H1 (cell line): ENCODE results near the gene TBX3. TPM values are rescaled to one million over a fixed set of nuclear protein-coding genes. Genes with fewer than 3 reads are reported as not detected.
A peak's percentile ranks its signal among the peaks of the same experiment; 100 is the strongest.

ENCODE experiments used
- CTCF ChIA-PET: fragments of 300-600 bp; sonication (Branson Sonifier 250); formaldehyde crosslinking; loops from one replicate; lab custom pipeline; 2021; ENCODE audit not compliant: partially characterized antibody; lab: Charles Lee
- POLR2A ChIA-PET: fragments of 300-600 bp; sonication (Branson Sonifier 250); formaldehyde crosslinking; loops from one replicate; lab custom pipeline; 2021; ENCODE audit warnings: inconsistent platforms; ENCODE audit not compliant: partially characterized antibody; lab: Charles Lee
- DNase-seq, 2 experiments: peaks; one replicate each; pipeline versions ENCODE4 v3.0.0 to v3.0.0-alpha.2; 2010 to 2022; ENCODE audit warnings: low spot score in 2 of 2, low read depth in 1 of 2, mixed read lengths in 1 of 2
- FAIRE-seq: peaks from 2 replicates; lab custom pipeline; 2011; peaks lifted over from hg19 to GRCh38; lab: Jason Lieb, UNC
- H2AFZ ChIP-seq: 2 replicates; pipeline ENCODE4 v1.8.1; 2012; ENCODE audit warnings: low read length, inconsistent platforms
- H2AK5ac ChIP-seq: 2 replicates; pipeline ENCODE4 v1.6.1; 2013; ENCODE audit warnings: low read depth, low read length
- H2BK120ac ChIP-seq: replicated peaks from 2 replicates; pipeline ENCODE3; 2013; ENCODE audit warnings: low read depth, low read length, inconsistent platforms
- H2BK12ac ChIP-seq: 2 replicates; pipeline ENCODE4 v1.6.1; 2013; ENCODE audit warnings: low read depth, low read length
- H2BK15ac ChIP-seq: 2 replicates; pipeline ENCODE4 v1.6.1; 2013; ENCODE audit warnings: low read length
- H2BK20ac ChIP-seq: 2 replicates; pipeline ENCODE4 v1.6.1; 2013; ENCODE audit warnings: low read length
- H2BK5ac ChIP-seq: 2 replicates; pipeline ENCODE4 v1.6.1; 2013; ENCODE audit warnings: low read depth, low read length
- H3K14ac ChIP-seq: 2 replicates; pipeline ENCODE4 v1.6.1; 2013; ENCODE audit warnings: inconsistent platforms; ENCODE audit not compliant: insufficient read length
- H3K18ac ChIP-seq: 2 replicates; pipeline ENCODE4 v1.6.1; 2013; ENCODE audit warnings: low read length; ENCODE audit errors: extremely low read depth
- H3K23ac ChIP-seq: 2 replicates; pipeline ENCODE4 v1.6.1; 2013; ENCODE audit warnings: inconsistent platforms; ENCODE audit not compliant: insufficient read length
- H3K23me2 ChIP-seq: 2 replicates; pipeline ENCODE4 v1.6.1; 2013; ENCODE audit warnings: low read depth, low read length
- H3K27ac ChIP-seq: 2 replicates; pipeline ENCODE4 v1.6.1; 2011; ENCODE audit warnings: low read depth, low read length, inconsistent platforms
- H3K27me3 ChIP-seq, 4 experiments: replicated peaks in 1 of 4; 1 replicate in 1 of 4; 2 replicates in 3 of 4; pipeline versions ENCODE4 v1.6.1 to v1.8.1; 2011 to 2013; ENCODE audit warnings: low read length in 3 of 4, mild to moderate bottlenecking in 3 of 4, inconsistent platforms in 2 of 4, mixed read lengths in 2 of 4, moderate library complexity in 1 of 4; ENCODE audit not compliant: control insufficient read depth in 3 of 4, insufficient read depth in 3 of 4; ENCODE audit errors: extremely low read depth in 1 of 4
- H3K36me3 ChIP-seq, 4 experiments: 2 replicates each; pipeline versions ENCODE4 v1.6.1 to v1.8.1; 2011 to 2013; ENCODE audit warnings: mild to moderate bottlenecking in 4 of 4, low read length in 3 of 4, moderate library complexity in 2 of 4, control low read depth in 1 of 4, inconsistent platforms in 1 of 4; ENCODE audit not compliant: insufficient read depth in 4 of 4, control insufficient read depth in 2 of 4
- H3K4ac ChIP-seq: replicated peaks from 2 replicates; pipeline ENCODE3; 2013; ENCODE audit warnings: low read length, low read depth, mixed read lengths, inconsistent platforms; ENCODE audit not compliant: insufficient read length
- H3K4me1 ChIP-seq, 4 experiments: replicated peaks in 1 of 4; 1 replicate in 1 of 4; 2 replicates in 3 of 4; pipeline versions ENCODE4 v1.6.1 to v1.8.1; 2011 to 2013; ENCODE audit warnings: low read length in 3 of 4, inconsistent platforms in 2 of 4, mixed read lengths in 1 of 4; ENCODE audit not compliant: insufficient read depth in 4 of 4, control insufficient read depth in 3 of 4
- H3K4me2 ChIP-seq, 2 experiments: 2 replicates each; pipeline versions ENCODE4 v1.6.1 to v1.8.1; 2011 to 2013; ENCODE audit warnings: low read depth in 2 of 2, low read length in 2 of 2, control low read depth in 1 of 2, inconsistent platforms in 1 of 2, mild to moderate bottlenecking in 1 of 2; ENCODE audit not compliant: insufficient read depth in 1 of 2
- H3K4me3 ChIP-seq, 4 experiments: fragments of 200-600, 300-600 bp in 1 of 4; sonication (generic), shearing (Covaris generic), sonication (Bioruptor Twin) in 1 of 4; 2 replicates each; pipeline versions ENCODE4 v1.5.1 to v1.8.1; 2011 to 2016; ENCODE audit warnings: low read length in 4 of 4, low read depth in 3 of 4, control low read depth in 2 of 4, inconsistent platforms in 2 of 4, mild to moderate bottlenecking in 2 of 4, mixed read lengths in 1 of 4, moderate library complexity in 1 of 4; ENCODE audit not compliant: insufficient read depth in 2 of 4; ENCODE audit errors: extremely low read depth in 1 of 4
- H3K56ac ChIP-seq: replicated peaks from 2 replicates; pipeline ENCODE3; 2013; ENCODE audit warnings: low read depth, mild to moderate bottlenecking, mixed read lengths, low read length, inconsistent platforms; ENCODE audit not compliant: insufficient read length
- H3K79me1 ChIP-seq: 2 replicates; pipeline ENCODE4 v1.6.1; 2013; ENCODE audit warnings: low read depth, low read length, control low read depth
- H3K79me2 ChIP-seq, 2 experiments: 2 replicates each; pipeline versions ENCODE4 v1.6.1 to v1.8.1; 2012 to 2013; ENCODE audit warnings: low read length in 2 of 2, mild to moderate bottlenecking in 2 of 2, inconsistent platforms in 1 of 2; ENCODE audit not compliant: insufficient read depth in 2 of 2, control insufficient read depth in 1 of 2
- H3K9ac ChIP-seq, 4 experiments: replicated peaks in 1 of 4; 1 replicate in 1 of 4; 2 replicates in 3 of 4; pipeline versions ENCODE4 v1.6.1 to v1.8.1; 2011 to 2013; ENCODE audit warnings: low read depth in 3 of 4, low read length in 3 of 4, control low read depth in 2 of 4, mild to moderate bottlenecking in 2 of 4, moderate library complexity in 2 of 4, inconsistent platforms in 1 of 4; ENCODE audit errors: extremely low read depth in 1 of 4
- H3K9me3 ChIP-seq, 2 experiments: 2 replicates each; pipeline versions ENCODE4 v1.6.1 to v1.8.1; 2012 to 2013; ENCODE audit warnings: mild to moderate bottlenecking in 2 of 2, moderate library complexity in 2 of 2, control low read depth in 1 of 2, inconsistent platforms in 1 of 2, low read depth in 1 of 2, low read length in 1 of 2, mixed read lengths in 1 of 2; ENCODE audit not compliant: insufficient read depth in 2 of 2
- H4K20me1 ChIP-seq, 2 experiments: replicated peaks in 1 of 2; 2 replicates each; pipeline versions ENCODE3 to v1.8.1; 2011 to 2013; ENCODE audit warnings: inconsistent platforms in 2 of 2, low read length in 2 of 2, mild to moderate bottlenecking in 1 of 2; ENCODE audit not compliant: insufficient read depth in 2 of 2, control insufficient read depth in 1 of 2
- H4K5ac ChIP-seq: 2 replicates; pipeline ENCODE4 v1.6.1; 2013; ENCODE audit warnings: low read length, low read depth, mixed read lengths, inconsistent platforms; ENCODE audit not compliant: insufficient read length
- H4K8ac ChIP-seq: 2 replicates; pipeline ENCODE4 v1.8.0; 2013; ENCODE audit warnings: mild to moderate bottlenecking, moderate library complexity, low read length, inconsistent platforms; ENCODE audit not compliant: insufficient read depth; ENCODE audit errors: extremely low read depth
- H4K91ac ChIP-seq: replicated peaks from 2 replicates; pipeline ENCODE3; 2013; ENCODE audit warnings: low read length, mixed read lengths, inconsistent platforms; ENCODE audit not compliant: insufficient read length
- ASH2L ChIP-seq: fragments of 200-600, 300-600 bp; sonication (generic); IDR thresholded peaks from one replicate; pipeline ENCODE4 v1.7.1; 2017; ENCODE audit warnings: low read length
- POU5F1 ChIP-seq: IDR thresholded peaks from 2 replicates; pipeline ENCODE4 v1.6.1; 2011; ENCODE audit warnings: low read depth, mild to moderate bottlenecking, low read length, moderate library complexity
- SIN3A ChIP-seq, 2 experiments: IDR thresholded peaks in 1 of 2; conservative IDR thresholded peaks in 1 of 2; 2 replicates each; pipeline ENCODE4 v1.6.1; 2011 to 2012; ENCODE audit warnings: low read length in 2 of 2, improper control_type of control experiment in 1 of 2, low read depth in 1 of 2, mild to moderate bottlenecking in 1 of 2
- SIX5 ChIP-seq: IDR thresholded peaks from 2 replicates; pipeline ENCODE4 v1.6.1; 2011; ENCODE audit warnings: mild to moderate bottlenecking, low read depth, low read length
- SP4 ChIP-seq: IDR thresholded peaks from 2 replicates; pipeline ENCODE4 v1.6.1; 2012; ENCODE audit warnings: low read length, inconsistent platforms
- YY1 ChIP-seq: IDR thresholded peaks from 2 replicates; pipeline ENCODE4 v1.6.1; 2011; ENCODE audit warnings: low read depth, mild to moderate bottlenecking, low read length
- WGBS, 2 experiments: shearing (Covaris generic) in 1 of 2; methylation state at CpG; one replicate each; pipeline versions ENCODE4 v1.1.6 to v1.1.7; 2013 to 2015; ENCODE audit warnings: low lambda C conversion rate in 2 of 2, mixed read lengths in 2 of 2, inconsistent platforms in 1 of 2, low coverage in 1 of 2, missing lambda C conversion rate in 1 of 2; ENCODE audit not compliant: insufficient replicate concordance in 2 of 2, insufficient coverage in 1 of 2, insufficient read length in 1 of 2; ENCODE audit errors: extremely low coverage in 1 of 2, missing lambda C conversion rate in 1 of 2; 5-methylcytosine and 5-hydroxymethylcytosine counted together
- polyA plus RNA-seq, 7 experiments: library from polyadenylated mRNA; depleted of rRNA in 3 of 7; stranded (reverse) in 5 of 7; unstranded in 2 of 7; fragments of >200 nt in 5 of 7; fragments of 200-250 nt in 2 of 7; gene quantifications; 1 replicate in 5 of 7; 2 replicates in 1 of 7; 4 replicates in 1 of 7; pipeline versions ENCODE4 v1.2.1 to v1.2.3, GENCODE V29; 2011 to 2013; ENCODE audit warnings: missing spikeins in 2 of 7, mixed read lengths in 2 of 7
- total RNA-seq: library from RNA; stranded (reverse); fragmentation: NEBNext Ultra II Directional; extraction: Animal tissue kit (Norgen Biotek cat#: 25700); gene quantifications from 2 replicates; pipeline ENCODE4 v1.2.1, GENCODE V29; 2021
- TF ChIP-seq, protein P1 (sequence below): IDR thresholded peaks from 2 replicates; pipeline ENCODE4 v1.6.1; 2012; ENCODE audit warnings: inconsistent platforms
- TF ChIP-seq, protein P2 (sequence below): IDR thresholded peaks from 2 replicates; pipeline ENCODE4 v1.6.1; 2012; ENCODE audit warnings: inconsistent platforms

The TBX3 gene
- total and polyA plus RNA-seq, 2 of the 8 experiments (the other 6 are each of a cell fraction or from before 2014, with no cell fraction given) = 0.09 to 1.0 TPM

GRCh38 chr12:114732426-114733030, 48.6 kb upstream of the TBX3 start:
- H3K27me3 ChIP-seq = peaks cover 15 to 39% (median 37%) of the 10 kb centered on the region in 4 experiments
- H3K23me2 ChIP-seq = peaks cover 4% of the 10 kb centered on the region; the same call in 1 of the 2 replicates
- H2BK5ac ChIP-seq = no peak overlapping the region
- H3K79me1 ChIP-seq = no peaks in the 10 kb centered on the region
- no peak overlapping the region for H2BK12ac ChIP-seq
- H2BK20ac ChIP-seq = no peak overlapping the region
- POLR2A ChIA-PET = no interaction called here
- H2AFZ ChIP-seq = peak overlapping the region; percentile 79
- peak overlapping the region; percentile 48; the same call in 1 of the 2 replicates for H3K18ac ChIP-seq
- H4K8ac ChIP-seq = no peak overlapping the region
- H3K4ac ChIP-seq = no peak overlapping the region
- H4K20me1 ChIP-seq = no peaks in the 10 kb centered on the region
- H3K14ac ChIP-seq = no peak overlapping the region
- no peak overlapping the region for H2BK15ac ChIP-seq
- H3K79me2 ChIP-seq = no peaks in the 10 kb centered on the region
- H3K4me1 ChIP-seq = peaks cover 3 to 16% (median 6%) of the 10 kb centered on the region in 4 experiments
- H3K27ac ChIP-seq = no peak overlapping the region
- DNase-seq (no peak), FAIRE-seq (no peak)
- no peak overlapping the region for H3K56ac ChIP-seq
- H3K9ac ChIP-seq = no peak overlapping the region
- H3K9me3 ChIP-seq = peaks cover 0 to 3% of the 10 kb centered on the region in 2 experiments; a peak in 1 of 4 replicates
- H4K91ac ChIP-seq = no peak overlapping the region
- H3K23ac ChIP-seq = no peak overlapping the region
- H3K4me3 ChIP-seq = no peak overlapping the region
- no peak for TF ChIP-seq SIX5
- no peak for TF ChIP-seq POU5F1
- no peak for TF ChIP-seq YY1
- no peak for TF ChIP-seq SP4
- no peak for TF ChIP-seq SIN3A (conservative IDR thresholded peaks at IDR 0.05 in 1 of 2, IDR thresholded peaks at IDR 0.05 in 1 of 2; ENCODE audit: low read depth in 1 of 2, low read length in 2 of 2)
- no peak for TF ChIP-seq ASH2L
- TF ChIP-seq, protein P1, sequence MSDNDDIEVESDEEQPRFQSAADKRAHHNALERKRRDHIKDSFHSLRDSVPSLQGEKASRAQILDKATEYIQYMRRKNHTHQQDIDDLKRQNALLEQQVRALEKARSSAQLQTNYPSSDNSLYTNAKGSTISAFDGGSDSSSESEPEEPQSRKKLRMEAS = no peak
- TF ChIP-seq, protein P2, sequence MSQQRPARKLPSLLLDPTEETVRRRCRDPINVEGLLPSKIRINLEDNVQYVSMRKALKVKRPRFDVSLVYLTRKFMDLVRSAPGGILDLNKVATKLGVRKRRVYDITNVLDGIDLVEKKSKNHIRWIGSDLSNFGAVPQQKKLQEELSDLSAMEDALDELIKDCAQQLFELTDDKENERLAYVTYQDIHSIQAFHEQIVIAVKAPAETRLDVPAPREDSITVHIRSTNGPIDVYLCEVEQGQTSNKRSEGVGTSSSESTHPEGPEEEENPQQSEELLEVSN = no peak
- no peak overlapping the region for H2BK120ac ChIP-seq
- no peak overlapping the region for H4K5ac ChIP-seq
- H3K4me2 ChIP-seq = no peak overlapping the region
- no peak overlapping the region for H2AK5ac ChIP-seq
- WGBS, 2 experiments = 76% methylated on average over 4 of the region's 4 CpGs; no CpG with 5 or more reads in 1 of the 2 experiments
- H3K36me3 ChIP-seq = no peaks in the 10 kb centered on the region
- CTCF ChIA-PET = no interaction called here
